HepG2 (cell line): ENCODE data around the gene GRAMD1B. TPM values are rescaled to one million over a fixed set of nuclear protein-coding genes. Genes with fewer than 3 reads are reported as not detected.

ENCODE experiments used
- KDM4B ChIP-seq: sonication (generic); formaldehyde crosslinking; IDR thresholded peaks from 2 replicates; pipeline ENCODE4 v1.4.0; 2020; ENCODE audit warnings: missing genetic modification reagents
- KLF11 ChIP-seq: IDR thresholded peaks from 2 replicates; pipeline ENCODE4 v1.6.1; 2016; ENCODE audit warnings: missing compliant biosample characterization
- RNF219 ChIP-seq: sonication (generic); formaldehyde crosslinking; IDR thresholded peaks from 2 replicates; pipeline ENCODE4 v1.5.0; 2020; ENCODE audit warnings: mild to moderate bottlenecking, missing genetic modification reagents
- TOPORS ChIP-seq: sonication (generic); formaldehyde crosslinking; IDR thresholded peaks from 2 replicates; pipeline ENCODE4 v1.8.0; 2023; ENCODE audit warnings: mild to moderate bottlenecking, missing genetic modification reagents
- USF2 ChIP-seq, 2 experiments: sonication (generic) in 1 of 2; formaldehyde crosslinking in 1 of 2; IDR thresholded peaks; 2 replicates each; pipeline versions ENCODE4 v1.5.1 to v1.6.1; 2011 to 2020; ENCODE audit warnings: borderline replicate concordance in 1 of 2, low read depth in 1 of 2, low read length in 1 of 2, mild to moderate bottlenecking in 1 of 2, missing genetic modification reagents in 1 of 2, moderate library complexity in 1 of 2
- ZNF142 ChIP-seq: sonication (generic); formaldehyde crosslinking; IDR thresholded peaks from 2 replicates; pipeline ENCODE4 v1.4.0; 2020; ENCODE audit warnings: missing genetic modification reagents
- ZNF644 ChIP-seq: IDR thresholded peaks from 2 replicates; pipeline ENCODE4 v1.6.1; 2016; ENCODE audit warnings: low read depth
- polyA plus RNA-seq, 8 experiments: library from polyadenylated mRNA; depleted of rRNA in 3 of 8; stranded (reverse) in 7 of 8; unstranded in 1 of 8; fragments of >200 nt; fragmentation: Illumina TruSeq in 4 of 8; extraction: Trizol in 4 of 8; gene quantifications; 2 replicates each; pipeline versions ENCODE4 v1.2.1 to v1.2.3, GENCODE V29; 2011 to 2016; ENCODE audit warnings: low read depth in 4 of 8, missing spikeins in 1 of 8, mixed read lengths in 1 of 8; ENCODE audit not compliant: insufficient read depth in 1 of 8
- total RNA-seq, 5 experiments: library from RNA; depleted of rRNA; stranded (reverse); fragments of >200 nt; fragmentation: Illumina TruSeq; extraction: Trizol; gene quantifications; 2 replicates each; pipeline ENCODE4 v1.2.3, GENCODE V29; 2016; ENCODE audit warnings: low read depth in 1 of 5

Gene GRAMD1B
- total and polyA plus RNA-seq, 2 of the 13 experiments (the other 11 are each of a cell fraction or from before 2014, with no cell fraction given) = 0.12 TPM; not detected in 1

GRCh38 chr11:123527947-123528346, 97.9 kb downstream of the GRAMD1B start (continued):
- TF ChIP-seq USF2 (IDR thresholded peaks at IDR 0.05; ENCODE audit: low read depth, low read length) (no peak), USF2 (CRISPR knock-in tag; IDR thresholded peaks at IDR 0.05; ENCODE audit: borderline replicate concordance) (no peak), KLF11 (CRISPR knock-in tag) (no peak), TOPORS (CRISPR knock-in tag) (no peak), ZNF142 (CRISPR knock-in tag) (no peak), ZNF644 (no peak), RNF219 (no peak), KDM4B (CRISPR knock-in tag) (no peak)
